Uterus (tissue), 4 donors: ENCODE data around the gene LRRTM3. TPM values are rescaled to one million over a fixed set of nuclear protein-coding genes. Genes with fewer than 3 reads are reported as not detected.

Experiments used
- DNase-seq, 2 donors: peaks; one replicate each; pipeline ENCODE4 v3.0.0-alpha.2; 2019 to 2020
- H3K27ac ChIP-seq, 2 donors: fragments of 200-600 bp; sonication (generic); 1 replicate in 1 of 2; 2 replicates in 1 of 2; pipeline ENCODE4 v1.5.1; 2016 to 2018
- H3K27me3 ChIP-seq, 2 donors: fragments of 200-600 bp; sonication (generic); one replicate each; pipeline ENCODE4 v1.5.1; 2018 to 2019; ENCODE audit warnings: control low read depth in 1 of 2
- H3K36me3 ChIP-seq, 2 donors: fragments of 200-600 bp; sonication (generic); one replicate each; pipeline ENCODE4 v1.5.1; 2019; ENCODE audit warnings: control low read depth in 1 of 2
- H3K4me1 ChIP-seq, 2 donors: fragments of 200-600 bp; sonication (generic); one replicate each; pipeline ENCODE4 v1.5.1; 2018 to 2019; ENCODE audit warnings: control low read depth in 1 of 2
- H3K4me3 ChIP-seq, 2 donors: fragments of 200-600 bp; sonication (generic); 1 replicate in 1 of 2; 2 replicates in 1 of 2; pipeline ENCODE4 v1.5.1; 2018 to 2019; ENCODE audit warnings: mild to moderate bottlenecking in 1 of 2
- H3K9me3 ChIP-seq, 2 donors: fragments of 200-600 bp; sonication (generic); one replicate each; pipeline ENCODE4 v1.5.1; 2019; ENCODE audit warnings: control low read depth in 1 of 2
- CTCF ChIP-seq, 4 experiments: fragments of 200-600 bp in 2 of 4; fragments of 450-650 bp in 2 of 4; sonication (generic) in 2 of 4; IDR thresholded peaks; one replicate each; pipeline ENCODE4 v1.5.1; 2016 to 2019; ENCODE audit warnings: antibody characterized with exemption in 4 of 4, mild to moderate bottlenecking in 2 of 4, moderate library complexity in 1 of 4
- POLR2A ChIP-seq, 2 donors: fragments of 450-650 bp; IDR thresholded peaks; one replicate each; pipeline ENCODE4 v1.6.1; 2016; ENCODE audit warnings: antibody characterized with exemption in 2 of 2, mild to moderate bottlenecking in 1 of 2, moderate library complexity in 1 of 2
- intact Hi-C: fragments of 100-400 bp; cut with DNase I; formaldehyde crosslinking; loops from one replicate; pipeline ENCODE4 v1.15.1; 2023; ENCODE audit warnings: low total_unique reads
- total RNA-seq, 4 donors: library from RNA; depleted of rRNA in 3 of 4; stranded (reverse); fragments of >200 nt in 3 of 4; gene quantifications; one replicate each; pipeline versions ENCODE4 v1.1.0 to v1.2.4, GENCODE V29; 2014 to 2023
- donor health status: DM: yes; HTN: yes; CAD: no.

The LRRTM3 gene
- total RNA-seq, 4 donors from 2014 or later = 0.40 to 1.9 TPM; not detected in 2

- H3K4me1 ChIP-seq = no peaks in the 10 kb centered on the region
- intact Hi-C loops = no loop called here
- H3K36me3 ChIP-seq = no peaks in the 10 kb centered on the region
- H3K9me3 ChIP-seq = no peaks in the 10 kb centered on the region
- TF ChIP-seq POLR2A (IDR thresholded peaks at IDR 0.05) (no peak), CTCF (IDR thresholded peaks at IDR 0.05) (no peak)
- no peak overlapping the region for H3K4me3 ChIP-seq
- H3K27ac ChIP-seq = no peak overlapping the region
- no peaks in the 10 kb centered on the region for H3K27me3 ChIP-seq
- no peak for DNase-seq
These were observed 189.1 kb downstream of the LRRTM3 start for GRCh38 chr10:67114945-67115344.

- Histone ChIP-seq H3K9me3 (no peaks in the 10 kb centered on the region), H3K4me3 (no peak overlapping the region), H3K36me3 (no peaks in the 10 kb centered on the region), H3K4me1 (no peaks in the 10 kb centered on the region), H3K27ac (no peak overlapping the region), H3K27me3 (no peaks in the 10 kb centered on the region)
- intact Hi-C loops = no loop called here
- DNase-seq = no peak
- TF ChIP-seq CTCF (IDR thresholded peaks at IDR 0.05) (no peak), POLR2A (IDR thresholded peaks at IDR 0.05) (no peak)
These were observed 190.1 kb downstream of the LRRTM3 start for GRCh38 chr10:67115972-67116371.

- Histone ChIP-seq H3K27ac (no peak overlapping the region), H3K27me3 (no peaks in the 10 kb centered on the region), H3K9me3 (no peaks in the 10 kb centered on the region), H3K4me1 (no peaks in the 10 kb centered on the region), H3K36me3 (no peaks in the 10 kb centered on the region), H3K4me3 (no peak overlapping the region)
- no peak for DNase-seq
- TF ChIP-seq CTCF (IDR thresholded peaks at IDR 0.05) = no peak
- TF ChIP-seq POLR2A (IDR thresholded peaks at IDR 0.05) = no peak
- intact Hi-C loops = no loop called here
These were observed 193.8 kb downstream of the LRRTM3 start for GRCh38 chr10:67119651-67120050.

- Histone ChIP-seq H3K36me3 (no peaks in the 10 kb centered on the region), H3K9me3 (no peaks in the 10 kb centered on the region), H3K4me3 (no peak overlapping the region), H3K27ac (no peak overlapping the region), H3K4me1 (no peaks in the 10 kb centered on the region), H3K27me3 (no peaks in the 10 kb centered on the region)
- intact Hi-C loops = no loop called here
- DNase-seq = no peak
- TF ChIP-seq CTCF (IDR thresholded peaks at IDR 0.05) (no peak), POLR2A (IDR thresholded peaks at IDR 0.05) (no peak)
These were observed 201.6 kb downstream of the LRRTM3 start for GRCh38 chr10:67127441-67127840.

- no peak for TF ChIP-seq POLR2A (IDR thresholded peaks at IDR 0.05)
- H3K27me3 ChIP-seq = no peaks in the 10 kb centered on the region
These were observed 214.8 kb downstream of the LRRTM3 start for GRCh38 chr10:67140641-67141040.

GRCh38 chr10:67141300-67141699, 215.5 kb downstream of the LRRTM3 start:
- no peaks in the 10 kb centered on the region for H3K27me3 ChIP-seq
- H3K4me3 ChIP-seq = no peak overlapping the region
- intact Hi-C loops = no loop called here
- no peak overlapping the region for H3K27ac ChIP-seq
- no peaks in the 10 kb centered on the region for H3K4me1 ChIP-seq
- no peaks in the 10 kb centered on the region for H3K9me3 ChIP-seq
- TF ChIP-seq POLR2A (IDR thresholded peaks at IDR 0.05) = no peak
- TF ChIP-seq CTCF (IDR thresholded peaks at IDR 0.05) = no peak
- no peaks in the 10 kb centered on the region for H3K36me3 ChIP-seq
- DNase-seq = no peak

More at GRCh38 chr10:67140641-67141040, 214.8 kb downstream of the LRRTM3 start:
- Histone ChIP-seq H3K9me3 (no peaks in the 10 kb centered on the region), H3K36me3 (no peaks in the 10 kb centered on the region), H3K27ac (no peak overlapping the region), H3K4me3 (no peak overlapping the region), H3K4me1 (no peaks in the 10 kb centered on the region)
- intact Hi-C loops = no loop called here
- DNase-seq = no peak
